OCI-LY7 (cell line): Measurements from ENCODE around the gene KRT39.

Experiments
- CTCF ChIP-seq: fragments of 200-600 bp; sonication (generic); conservative IDR thresholded peaks from 2 replicates; pipeline ENCODE4 v1.5.1; 2014; ENCODE audit warnings: mild to moderate bottlenecking, antibody characterized with exemption, low read length, moderate library complexity, mixed read lengths
- EZH2phosphoT487 ChIP-seq: fragments of 200-600 bp; sonication (generic); IDR thresholded peaks from 2 replicates; pipeline ENCODE4 v1.6.1; 2018; ENCODE audit warnings: low read depth, borderline replicate concordance, mild to moderate bottlenecking, mixed run types, antibody characterized with exemption, low read length, moderate library complexity, mixed read lengths

GRCh38 chr17:40909351-40909750, 57.4 kb downstream of the KRT39 start:
- TF ChIP-seq CTCF (peak; percentile 86), EZH2phosphoT487 (no peak)
